Activated B cell treated with CpG ODN at 0.5 μM for 24 hours (primary cell): ENCODE results near the gene ACVRL1. TPM values are rescaled to one million over a fixed set of nuclear protein-coding genes. Genes with fewer than 3 reads are reported as not detected.

Source experiments
- ATAC-seq: fragments of 200-7000 bp; cut with Tn5 transposase; one replicate; pipeline ENCODE4 v1.10.0; 2021; ENCODE audit warnings: low read depth, mild to moderate bottlenecking, moderate library complexity
- CTCF ChIA-PET: fragments of 350-600 bp; sonication (Branson Sonifier 250); formaldehyde crosslinking; loops from one replicate; lab custom pipeline; 2021; ENCODE audit warnings: antibody characterized with exemption; lab: Charles Lee
- POLR2A ChIA-PET: fragments of 350-600 bp; sonication (Branson Sonifier 250); formaldehyde crosslinking; loops from one replicate; lab custom pipeline; 2021; ENCODE audit warnings: antibody characterized with exemption; lab: Charles Lee
- DNase-seq: peaks from one replicate; pipeline ENCODE4 v3.0.0; 2022
- H3K27ac Mint-ChIP-seq: one replicate; pipeline ENCODE4 v1.8.0; 2020; ENCODE audit warnings: mixed read lengths
- H3K27me3 Mint-ChIP-seq: one replicate; pipeline ENCODE4 v1.8.0; 2021; ENCODE audit warnings: mixed read lengths
- H3K36me3 Mint-ChIP-seq: one replicate; pipeline ENCODE4 v1.8.0; 2021; ENCODE audit warnings: low read depth, mixed read lengths
- H3K4me1 Mint-ChIP-seq: one replicate; pipeline ENCODE4 v1.8.0; 2021; ENCODE audit warnings: mixed read lengths
- H3K4me3 Mint-ChIP-seq: one replicate; pipeline ENCODE4 v1.8.0; 2020; ENCODE audit warnings: mild to moderate bottlenecking, mixed read lengths
- H3K9me3 Mint-ChIP-seq: one replicate; pipeline ENCODE4 v1.8.0; 2020; ENCODE audit warnings: mixed read lengths
- CTCF ChIP-seq: fragments of 200-600 bp; IDR thresholded peaks from one replicate; pipeline ENCODE4 v1.8.0; 2022; ENCODE audit warnings: antibody characterized with exemption, mild to moderate bottlenecking
- intact Hi-C: fragments of 100-400 bp; cut with micrococcal nuclease; formaldehyde crosslinking; loops from one replicate; pipeline ENCODE4 v1.15.1; 2024
- total RNA-seq: library from RNA; stranded (reverse); gene quantifications from 2 replicates; pipeline ENCODE4 v1.2.3, GENCODE V29; 2022

ACVRL1 gene
- total RNA-seq, 1 donor from 2014 or later: not detected

DNA sequence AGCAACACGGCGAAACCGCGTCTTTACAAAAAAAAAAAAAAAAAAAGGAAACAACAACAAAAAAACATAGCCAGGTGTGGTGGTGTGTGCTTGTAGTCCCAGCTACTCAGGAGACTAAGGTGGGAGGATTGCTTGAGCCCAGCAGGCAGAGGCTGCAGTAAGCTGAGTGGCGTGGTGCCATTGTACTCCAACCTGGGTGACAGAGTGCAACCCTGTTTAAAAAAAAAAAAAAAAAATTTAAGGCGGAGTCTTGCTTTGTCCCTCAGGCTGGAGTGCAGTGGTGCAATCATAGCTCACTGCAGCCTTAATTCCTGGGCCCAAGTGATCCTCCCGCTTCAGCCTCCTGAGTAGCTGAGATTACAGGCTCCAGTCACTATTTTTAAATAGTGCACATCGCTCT lies 40.5 kb upstream of the ACVRL1 start:
- Mint-ChIP-seq H3K4me3 (no peak overlapping the region), H3K36me3 (no peaks in the 10 kb centered on the region), H3K27me3 (peaks cover 65% of the 10 kb centered on the region), H3K27ac (no peak overlapping the region), H3K4me1 (peaks cover 21% of the 10 kb centered on the region), H3K9me3 (no peaks in the 10 kb centered on the region)
- ATAC-seq: no peak
- TF ChIP-seq CTCF: no peak
- no peak for DNase-seq
- intact Hi-C loops: no loop called here
- CTCF ChIA-PET: no interaction called here
- POLR2A ChIA-PET: no interaction called here

GRCh38 chr12:51867371-51867770 lies 39.9 kb upstream of the ACVRL1 start:
- H3K4me3 Mint-ChIP-seq: no peak overlapping the region
- ATAC-seq: no peak
- H3K9me3 Mint-ChIP-seq: no peaks in the 10 kb centered on the region
- ChIA-PET CTCF (no interaction called here), POLR2A (no interaction called here)
- H3K36me3 Mint-ChIP-seq: no peaks in the 10 kb centered on the region
- no peak for DNase-seq
- intact Hi-C loops: no loop called here
- TF ChIP-seq CTCF: no peak
- no peak overlapping the region for H3K27ac Mint-ChIP-seq
- H3K4me1 Mint-ChIP-seq: peaks cover 21% of the 10 kb centered on the region
- peaks cover 59% of the 10 kb centered on the region for H3K27me3 Mint-ChIP-seq

DNA sequence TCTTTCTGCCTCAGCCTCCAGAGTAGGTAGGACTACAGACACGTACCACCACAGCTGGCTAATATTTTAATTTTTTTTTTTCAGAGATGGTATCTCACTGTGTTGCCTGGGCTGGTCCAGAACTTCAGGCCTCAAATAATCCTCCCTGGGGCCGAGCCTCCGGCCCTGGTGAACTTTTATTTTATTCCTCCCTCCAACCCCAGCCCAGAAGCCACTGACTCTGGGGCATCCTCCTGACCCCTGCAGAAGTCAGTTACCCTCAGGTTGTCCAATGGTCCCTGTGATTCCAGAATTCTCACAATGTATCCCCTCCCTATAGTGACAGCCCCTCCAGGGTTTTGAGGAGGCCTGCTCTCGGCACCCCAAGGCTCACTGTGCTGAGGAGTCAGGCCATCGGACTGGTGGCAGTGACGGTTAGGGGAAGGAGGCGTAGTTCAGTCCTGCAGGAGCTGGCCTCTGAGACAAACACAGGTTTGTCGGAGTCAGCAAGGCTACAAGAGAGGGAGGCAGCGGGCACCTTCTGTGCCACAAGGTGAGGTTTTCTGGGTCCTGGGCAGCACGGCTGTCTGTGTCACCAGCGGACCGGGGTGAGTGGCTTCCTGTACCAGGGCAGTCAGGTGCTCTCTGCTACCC lies 39.4 kb upstream of the ACVRL1 start:
- intact Hi-C loops: no loop called here
- no peaks in the 10 kb centered on the region for H3K9me3 Mint-ChIP-seq
- no peak overlapping the region for H3K27ac Mint-ChIP-seq
- no peaks in the 10 kb centered on the region for H3K36me3 Mint-ChIP-seq
- H3K27me3 Mint-ChIP-seq: peaks cover 58% of the 10 kb centered on the region
- no peak for ATAC-seq
- POLR2A ChIA-PET: no interaction called here
- CTCF ChIA-PET: no interaction called here
- H3K4me3 Mint-ChIP-seq: peak overlapping the region; percentile 5
- no peak for TF ChIP-seq CTCF
- H3K4me1 Mint-ChIP-seq: peaks cover 21% of the 10 kb centered on the region
- DNase-seq: no peak

GRCh38 chr12:51868821-51869495 lies 38.3 kb upstream of the ACVRL1 start:
- peak; percentile 8 for ATAC-seq

More at GRCh38 chr12:51868821-51869495, 38.3 kb upstream of the ACVRL1 start:
- peaks cover 14% of the 10 kb centered on the region for H3K4me1 Mint-ChIP-seq
- no peak for TF ChIP-seq CTCF
- DNase-seq: no peak
- peaks cover 53% of the 10 kb centered on the region for H3K27me3 Mint-ChIP-seq
- H3K4me3 Mint-ChIP-seq: peak overlapping the region; percentile 55
- ChIA-PET POLR2A (no interaction called here), CTCF (no interaction called here)
- H3K36me3 Mint-ChIP-seq: no peaks in the 10 kb centered on the region
- intact Hi-C loops: no loop called here
- no peaks in the 10 kb centered on the region for H3K9me3 Mint-ChIP-seq
- H3K27ac Mint-ChIP-seq: no peak overlapping the region
